Endothelial cell of umbilical vein (primary cell): Measurements from ENCODE around the gene IL18. TPM values are rescaled to one million over a fixed set of nuclear protein-coding genes. Genes with fewer than 3 reads are reported as not detected.
A peak's percentile ranks its signal among the peaks of the same experiment; 100 is the strongest.

Experiments used
- BruUV-seq: library from RNA; stranded (reverse); fragments of 400-500 nt; replicated peaks from 2 replicates; lab custom pipeline; 2021; lab: Mats Ljungman, UMichigan
- CTCF ChIA-PET: fragments of 300-600, 350-600 bp; sonication (Branson Sonifier 250); formaldehyde crosslinking; loops from one replicate; lab custom pipeline; 2021; ENCODE audit warnings: antibody characterized with exemption, inconsistent platforms; lab: Charles Lee
- POLR2A ChIA-PET: fragments of 300-600, 350-600 bp; sonication (Branson Sonifier 250); formaldehyde crosslinking; loops from one replicate; lab custom pipeline; 2021; ENCODE audit warnings: antibody characterized with exemption, inconsistent platforms; lab: Charles Lee
- DNase-seq: peaks from one replicate; pipeline ENCODE4 v3.0.0-alpha.2; 2011; ENCODE audit warnings: low read depth, low spot score
- FAIRE-seq: peaks from 2 replicates; lab custom pipeline; 2011; peaks lifted over from hg19 to GRCh38; lab: Jason Lieb, UNC
- H2AFZ ChIP-seq: 2 replicates; pipeline ENCODE4 v1.6.0; 2012; ENCODE audit warnings: low read depth, low read length, control low read depth, inconsistent platforms
- H3K27ac ChIP-seq: 2 replicates; pipeline ENCODE4 v1.5.1; 2011; ENCODE audit warnings: low read depth, mild to moderate bottlenecking, control low read depth, low read length, moderate library complexity; ENCODE audit not compliant: insufficient read depth
- H3K27me3 ChIP-seq, 2 experiments: 2 replicates each; pipeline versions ENCODE4 v1.6.0 to v1.6.1; 2011; ENCODE audit warnings: low read length in 2 of 2, mixed read lengths in 1 of 2; ENCODE audit not compliant: control insufficient read depth in 2 of 2, insufficient read depth in 2 of 2
- H3K36me3 ChIP-seq, 2 experiments: 2 replicates in 1 of 2; 3 replicates in 1 of 2; pipeline ENCODE4 v1.5.1; 2011; ENCODE audit warnings: low read length in 2 of 2, mild to moderate bottlenecking in 1 of 2, moderate library complexity in 1 of 2; ENCODE audit not compliant: control insufficient read depth in 2 of 2, insufficient read depth in 2 of 2; ENCODE audit errors: extremely low read depth in 1 of 2
- H3K4me1 ChIP-seq: 3 replicates; pipeline ENCODE4 v1.5.1; 2011; ENCODE audit warnings: mild to moderate bottlenecking, low read length; ENCODE audit not compliant: control insufficient read depth, insufficient read depth; ENCODE audit errors: extremely low read depth
- H3K4me2 ChIP-seq: 2 replicates; pipeline ENCODE4 v1.6.1; 2011; ENCODE audit warnings: low read length, control low read depth, mixed read lengths; ENCODE audit not compliant: insufficient read depth
- H3K4me3 ChIP-seq, 3 experiments: fragments of 200-600 bp in 1 of 3; sonication (generic), shearing (Covaris generic) in 1 of 3; replicated peaks in 1 of 3; 2 replicates each; pipeline ENCODE4 v1.5.1; 2011 to 2016; ENCODE audit warnings: control low read depth in 3 of 3, low read length in 3 of 3, mild to moderate bottlenecking in 2 of 3, inconsistent platforms in 1 of 3, low read depth in 1 of 3, moderate library complexity in 1 of 3; ENCODE audit not compliant: insufficient read depth in 1 of 3
- H3K79me2 ChIP-seq: 2 replicates; pipeline ENCODE4 v1.6.0; 2012; ENCODE audit warnings: low read length, inconsistent platforms; ENCODE audit not compliant: control insufficient read depth, insufficient read depth
- H3K9ac ChIP-seq: replicated peaks from 2 replicates; pipeline ENCODE3; 2011; ENCODE audit warnings: low read length, control low read depth; ENCODE audit not compliant: insufficient read depth; ENCODE audit errors: extremely low read depth
- H3K9me1 ChIP-seq: replicated peaks from 3 replicates; pipeline ENCODE4 v1.6.0; 2011; ENCODE audit warnings: mild to moderate bottlenecking, low read length; ENCODE audit not compliant: control insufficient read depth, insufficient read depth; ENCODE audit errors: extremely low read depth
- H3K9me3 ChIP-seq: replicated peaks from 2 replicates; pipeline ENCODE4 v1.5.1; 2012; ENCODE audit warnings: low read length, inconsistent platforms; ENCODE audit not compliant: control insufficient read depth, insufficient read depth
- H4K20me1 ChIP-seq: replicated peaks from 2 replicates; pipeline ENCODE3; 2011; ENCODE audit warnings: mild to moderate bottlenecking, low read length; ENCODE audit not compliant: control insufficient read depth, insufficient read depth; ENCODE audit errors: extremely low read depth
- EZH2 ChIP-seq: IDR thresholded peaks from 2 replicates; pipeline ENCODE4 v1.6.1; 2012; ENCODE audit warnings: borderline replicate concordance, low read depth, mild to moderate bottlenecking, moderate library complexity, low read length, inconsistent platforms; ENCODE audit not compliant: severe bottlenecking
- FOS ChIP-seq: IDR thresholded peaks from 2 replicates; pipeline ENCODE4 v1.6.1; 2011; ENCODE audit warnings: mild to moderate bottlenecking, low read length, moderate library complexity, borderline replicate concordance; ENCODE audit not compliant: insufficient read depth
- GATA2 ChIP-seq: IDR thresholded peaks from 2 replicates; pipeline ENCODE4 v1.7.0; 2011; ENCODE audit warnings: low read depth, mild to moderate bottlenecking, moderate library complexity, mixed read lengths, low read length; ENCODE audit not compliant: insufficient read length, insufficient read depth
- JUN ChIP-seq: IDR thresholded peaks from 2 replicates; pipeline ENCODE4 v1.6.1; 2011; ENCODE audit warnings: borderline replicate concordance, low read depth; ENCODE audit not compliant: insufficient read length, insufficient read depth
- MYC ChIP-seq: IDR thresholded peaks from one replicate; pipeline ENCODE4 v1.6.1; 2011; ENCODE audit warnings: mild to moderate bottlenecking, low read depth, low read length
- POLR2A ChIP-seq: IDR thresholded peaks from 2 replicates; pipeline ENCODE4 v1.6.1; 2012; ENCODE audit warnings: low read depth, mild to moderate bottlenecking, control low read depth, low read length
- POLR2AphosphoS5 ChIP-seq: IDR thresholded peaks from 2 replicates; pipeline ENCODE4 v1.6.1; 2012; ENCODE audit warnings: low read depth, mild to moderate bottlenecking, control low read depth, low read length, moderate library complexity; ENCODE audit not compliant: insufficient read depth
- dilution Hi-C: fragments of 300-500 bp; cut with MboI; formaldehyde crosslinking; loops from one replicate; pipeline ENCODE4 v1.15.0; 2019; ENCODE audit warnings: low sequenced_read_pairs; ENCODE audit not compliant: extremely low pct_ligation_motif_present
- intact Hi-C: fragments of 100-400 bp; cut with micrococcal nuclease; formaldehyde crosslinking; loops from one replicate; pipeline ENCODE4 v1.10.0; 2022
- polyA plus RNA-seq, 4 experiments: library from polyadenylated mRNA; depleted of rRNA in 3 of 4; stranded (reverse) in 3 of 4; unstranded in 1 of 4; fragments of >200 nt; gene quantifications; 2 replicates each; pipeline versions ENCODE4 v1.2.1 to v1.2.3, GENCODE V29; 2011 to 2012; ENCODE audit warnings: missing spikeins in 1 of 4
- total RNA-seq: library from RNA; stranded (reverse); gene quantifications from 2 replicates; pipeline ENCODE4 v1.2.3, GENCODE V29; 2021
- TF ChIP-seq, protein P1 (sequence below), 2 donors: IDR thresholded peaks; 1 replicate in 1 of 2; 2 replicates in 1 of 2; pipeline ENCODE4 v1.5.1; 2011; ENCODE audit warnings: low read length in 2 of 2, mild to moderate bottlenecking in 2 of 2, moderate library complexity in 2 of 2, control low read depth in 1 of 2, inconsistent platforms in 1 of 2, low read depth in 1 of 2; ENCODE audit not compliant: insufficient read depth in 1 of 2; ENCODE audit errors: extremely low read depth in 1 of 2
- TF ChIP-seq, protein P2 (sequence below): IDR thresholded peaks from 2 replicates; pipeline ENCODE4 v1.6.1; 2011; ENCODE audit not compliant: insufficient read depth, insufficient read length

IL18 gene
- total and polyA plus RNA-seq, 2 donors (not counting 3 experiments of a cell fraction or from before 2014, with no cell fraction given): 0.73 to 1.5 TPM

DNA sequence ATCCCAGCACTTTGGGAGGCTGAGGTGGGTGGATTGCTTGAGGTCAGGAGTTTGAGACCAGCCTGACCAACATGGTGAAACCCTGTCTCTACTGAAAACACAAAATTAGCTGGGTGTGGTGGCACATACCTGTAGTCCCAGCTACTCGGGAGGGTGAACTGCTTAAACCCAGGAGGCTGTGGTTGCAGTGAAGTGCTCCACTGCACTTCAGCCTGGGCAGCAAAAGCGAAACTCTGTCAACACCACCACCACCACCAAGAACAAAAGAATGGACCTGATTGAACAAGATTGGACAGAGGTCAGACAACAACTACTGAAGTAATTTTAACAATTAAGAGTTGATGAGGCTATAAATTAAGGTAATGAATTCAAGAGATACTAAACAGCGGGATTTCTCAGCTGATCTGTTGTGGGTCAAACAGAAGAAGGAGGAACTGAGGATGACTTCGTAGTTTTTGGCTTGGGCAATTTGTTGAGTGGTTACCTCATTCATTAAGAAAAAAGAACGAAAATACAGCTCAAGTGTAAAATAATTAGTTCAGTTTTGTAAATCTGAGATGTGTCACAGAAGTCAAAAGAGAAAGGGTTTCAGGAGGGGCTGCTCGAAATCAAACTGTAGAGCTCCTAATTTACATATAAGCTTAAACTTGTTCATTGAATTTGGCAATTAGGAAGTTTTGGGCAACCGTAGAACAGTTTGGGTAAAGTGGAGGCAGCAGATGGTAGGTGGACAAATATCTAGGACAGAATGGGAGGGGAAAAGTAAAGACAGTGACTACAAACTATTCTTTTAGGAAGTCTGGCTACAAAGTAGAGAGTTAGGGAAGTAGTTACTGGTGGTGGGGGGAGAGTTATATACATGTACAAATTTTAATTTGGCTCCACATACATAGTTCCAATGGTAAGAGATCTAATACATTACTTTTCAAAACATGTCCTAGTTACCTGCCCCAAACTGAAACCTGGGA lies 4.5 kb downstream of the IL18 start:
- H4K20me1 ChIP-seq: no peaks in the 10 kb centered on the region
- H3K79me2 ChIP-seq: no peaks in the 10 kb centered on the region
- H3K36me3 ChIP-seq: no peaks in the 10 kb centered on the region
- intact Hi-C loops: no loop called here
- CTCF ChIA-PET: interaction anchor here (1.0 to 1.7 kb wide), 4 partner anchors 10 to 46 kb away, joined by 3 to 7 read pairs (median 4); partner anchors contain the start of gene BCO2
- TF ChIP-seq JUN: no peak
- H3K9me1 ChIP-seq: no peaks in the 10 kb centered on the region
- DNase-seq: no peak
- no peak for FAIRE-seq
- no peaks in the 10 kb centered on the region for H3K27me3 ChIP-seq
- no peak overlapping the region for H3K4me3 ChIP-seq
- H2AFZ ChIP-seq: no peak overlapping the region
- no peaks in the 10 kb centered on the region for H3K9me3 ChIP-seq
- POLR2A ChIA-PET: interaction anchor here (0.5 kb wide), 1 partner anchor 9 kb away, joined by 4 read pairs; no protein-coding TSS in a partner anchor
- BruUV-seq: no TSS peak
- dilution Hi-C loops: no loop called here
- H3K27ac ChIP-seq: no peak overlapping the region
- H3K4me1 ChIP-seq: peaks cover 10% of the 10 kb centered on the region
- H3K9ac ChIP-seq: no peak overlapping the region
- H3K4me2 ChIP-seq: no peak overlapping the region

DNA sequence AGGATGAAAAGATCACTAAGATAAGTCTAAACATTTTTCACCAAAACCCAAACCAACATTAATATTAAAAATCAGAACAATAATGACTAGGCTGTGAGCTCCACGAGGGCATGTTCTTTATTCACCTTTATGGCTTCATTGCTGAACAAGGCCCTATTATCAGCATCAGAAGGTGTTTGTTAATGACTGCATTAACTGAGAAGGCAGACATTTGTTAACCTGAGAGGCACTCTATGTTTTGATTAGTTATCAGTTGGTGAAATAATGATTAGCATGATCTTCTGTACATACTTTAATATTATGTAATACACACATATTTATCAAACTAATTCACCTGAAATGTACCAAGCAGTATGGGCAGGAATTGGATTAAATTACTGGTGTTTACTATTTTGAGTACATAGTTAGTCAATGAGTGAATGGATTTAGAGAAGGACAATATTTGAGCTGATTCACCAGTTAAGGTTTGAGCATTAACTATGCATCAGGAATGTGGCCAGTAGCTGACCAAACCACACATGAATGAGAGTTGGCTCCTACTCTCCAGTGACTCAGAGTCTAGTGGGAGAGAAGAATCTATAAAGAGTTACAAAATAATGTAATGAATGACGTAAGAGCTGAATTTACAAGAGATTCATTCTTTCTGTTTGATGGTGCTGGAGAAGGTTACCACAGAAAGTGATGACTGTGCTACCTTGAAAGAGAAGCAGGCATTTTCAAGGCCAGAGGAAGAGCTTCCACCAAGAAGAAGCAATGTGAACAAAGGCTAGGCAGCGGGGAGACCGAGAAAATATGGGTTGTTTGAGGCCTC lies 6.7 kb downstream of the IL18 start:
- peak; percentile 82 for DNase-seq
- no peak for TF ChIP-seq EZH2
- peak; percentile 77 for TF ChIP-seq JUN
- TF ChIP-seq POLR2AphosphoS5: no peak
- TF ChIP-seq GATA2: no peak
- no peak for TF ChIP-seq POLR2A
- TF ChIP-seq, protein P1, sequence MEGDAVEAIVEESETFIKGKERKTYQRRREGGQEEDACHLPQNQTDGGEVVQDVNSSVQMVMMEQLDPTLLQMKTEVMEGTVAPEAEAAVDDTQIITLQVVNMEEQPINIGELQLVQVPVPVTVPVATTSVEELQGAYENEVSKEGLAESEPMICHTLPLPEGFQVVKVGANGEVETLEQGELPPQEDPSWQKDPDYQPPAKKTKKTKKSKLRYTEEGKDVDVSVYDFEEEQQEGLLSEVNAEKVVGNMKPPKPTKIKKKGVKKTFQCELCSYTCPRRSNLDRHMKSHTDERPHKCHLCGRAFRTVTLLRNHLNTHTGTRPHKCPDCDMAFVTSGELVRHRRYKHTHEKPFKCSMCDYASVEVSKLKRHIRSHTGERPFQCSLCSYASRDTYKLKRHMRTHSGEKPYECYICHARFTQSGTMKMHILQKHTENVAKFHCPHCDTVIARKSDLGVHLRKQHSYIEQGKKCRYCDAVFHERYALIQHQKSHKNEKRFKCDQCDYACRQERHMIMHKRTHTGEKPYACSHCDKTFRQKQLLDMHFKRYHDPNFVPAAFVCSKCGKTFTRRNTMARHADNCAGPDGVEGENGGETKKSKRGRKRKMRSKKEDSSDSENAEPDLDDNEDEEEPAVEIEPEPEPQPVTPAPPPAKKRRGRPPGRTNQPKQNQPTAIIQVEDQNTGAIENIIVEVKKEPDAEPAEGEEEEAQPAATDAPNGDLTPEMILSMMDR (IDR thresholded peaks at IDR 0.05; ENCODE audit: extremely low read depth in 1 of 2, insufficient read depth in 1 of 2, low read depth in 1 of 2, low read length in 2 of 2): no peak
- TF ChIP-seq MYC: no peak
- TF ChIP-seq, protein P2, sequence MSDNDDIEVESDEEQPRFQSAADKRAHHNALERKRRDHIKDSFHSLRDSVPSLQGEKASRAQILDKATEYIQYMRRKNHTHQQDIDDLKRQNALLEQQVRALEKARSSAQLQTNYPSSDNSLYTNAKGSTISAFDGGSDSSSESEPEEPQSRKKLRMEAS: no peak
- peak; percentile 93 for TF ChIP-seq FOS
- no peaks in the 10 kb centered on the region for H3K27me3 ChIP-seq
- H3K36me3 ChIP-seq: no peaks in the 10 kb centered on the region
- H3K4me3 ChIP-seq: no peak overlapping the region
- no peak overlapping the region for H2AFZ ChIP-seq
- H3K27ac ChIP-seq: peak overlapping the region; percentile 84
- ChIA-PET POLR2A (interaction anchor here (0.7 kb wide), 1 partner anchor 37 kb away, joined by 4 read pairs; no protein-coding TSS in a partner anchor), CTCF (interaction anchor here (0.8 to 2.6 kb wide), 11 partner anchors 8 to 44 kb away, joined by 3 to 20 read pairs (median 4); partner anchors contain the start of gene BCO2)
- peak overlapping the region; percentile 39 for H3K4me2 ChIP-seq
- no peaks in the 10 kb centered on the region for H3K9me3 ChIP-seq
- peak overlapping the region; percentile 20 for H3K9ac ChIP-seq
- dilution Hi-C loops: no loop called here
- intact Hi-C loops: loop anchor here (1.0 kb wide), 2 partner anchors 37 to 44 kb away; no protein-coding TSS in a partner anchor
- H3K79me2 ChIP-seq: no peaks in the 10 kb centered on the region
- H3K9me1 ChIP-seq: no peaks in the 10 kb centered on the region
- H4K20me1 ChIP-seq: no peaks in the 10 kb centered on the region
- FAIRE-seq: peak; percentile 75
- H3K4me1 ChIP-seq: peaks cover 10% of the 10 kb centered on the region
- TSS peak; percentile 25 for BruUV-seq
